DOHH2 (cell line): ENCODE data around the gene HS6ST1.

Experiments used
- CTCF ChIP-seq: fragments of 200-600 bp; sonication (generic); IDR thresholded peaks from one replicate; pipeline ENCODE4 v1.5.1; 2014; ENCODE audit warnings: antibody characterized with exemption, mild to moderate bottlenecking, low read depth, low read length; ENCODE audit not compliant: poor library complexity, severe bottlenecking
- EZH2phosphoT487 ChIP-seq: fragments of 200-600 bp; sonication (generic); IDR thresholded peaks from 2 replicates; pipeline ENCODE4 v1.6.1; 2017; ENCODE audit warnings: borderline replicate concordance, mild to moderate bottlenecking, antibody characterized with exemption, low read length, moderate library complexity, mixed read lengths

- no peak for TF ChIP-seq CTCF
- no peak for TF ChIP-seq EZH2phosphoT487
Observed at GRCh38 chr2:128276878-128277675, 41.6 kb downstream of the HS6ST1 start.
